ENCODE data around the gene CDC45. TPM values are rescaled to one million over a fixed set of nuclear protein-coding genes. Genes with fewer than 3 reads are reported as not detected.

Gene CDC45
- total RNA-seq, 4 donors from 2014 or later: 3.4 to 16.7 (median 9.1) TPM

GRCh38 chr22:19472233-19472632 lies 7.5 kb upstream of the CDC45 start:
- DNase-seq: no peak
- TF ChIP-seq POLR2A (IDR thresholded peaks at IDR 0.05): no peak
- TF ChIP-seq CTCF (IDR thresholded peaks at IDR 0.05): no peak
- 85 to 93% methylated on average over 7 to 8 of the region's 8 CpGs for WGBS, 2 donors
- no peaks in the 10 kb centered on the region for H3K27me3 ChIP-seq
- peaks cover 31 to 85% (median 45%) of the 10 kb centered on the region in 3 donors for H3K36me3 ChIP-seq
- intact Hi-C loops (cut with DNase I): no loop called here
- no peak overlapping the region for H3K4me3 ChIP-seq
- H3K4me1 ChIP-seq: peaks cover 2 to 35% (median 11%) of the 10 kb centered on the region in 3 donors
- H3K9me3 ChIP-seq: no peaks in the 10 kb centered on the region
- no peak overlapping the region for H3K27ac ChIP-seq

- H3K36me3 ChIP-seq: peaks cover 27 to 71% (median 32%) of the 10 kb centered on the region in 3 donors
- H3K4me3 ChIP-seq: no peak overlapping the region
- peaks cover 13 to 48% (median 20%) of the 10 kb centered on the region in 3 donors for H3K4me1 ChIP-seq
- no peaks in the 10 kb centered on the region for H3K9me3 ChIP-seq
- H3K27me3 ChIP-seq: no peaks in the 10 kb centered on the region
- no peak for DNase-seq
- WGBS, 2 donors: 80% methylated on average over 1 of the region's 3 CpGs; no CpG with 5 or more reads in 1 of the 2 donors
- TF ChIP-seq POLR2A (IDR thresholded peaks at IDR 0.05) (no peak), CTCF (IDR thresholded peaks at IDR 0.05) (no peak)
- H3K27ac ChIP-seq: peak overlapping the region in 1 of 4 donors; percentile 9
- intact Hi-C loops (cut with DNase I): no loop called here
These were observed 6.1 kb upstream of the CDC45 start for GRCh38 chr22:19473578-19473977.

- intact Hi-C loops (cut with DNase I): no loop called here
- peak overlapping the region in 3 of 4 donors; percentile 3 to 49 (median 10) for H3K27ac ChIP-seq
- no peak for DNase-seq
- peaks cover 10 to 47% (median 11%) of the 10 kb centered on the region in 3 donors for H3K36me3 ChIP-seq
- H3K4me3 ChIP-seq: no peak overlapping the region
- TF ChIP-seq CTCF (IDR thresholded peaks at IDR 0.05): no peak
- no peak for TF ChIP-seq POLR2A (IDR thresholded peaks at IDR 0.05)
- H3K4me1 ChIP-seq: peaks cover 18 to 61% (median 26%) of the 10 kb centered on the region in 3 donors
- 56 to 63% methylated on average over 2 to 3 of the region's 3 CpGs for WGBS, 2 donors
- no peaks in the 10 kb centered on the region for H3K9me3 ChIP-seq
- H3K27me3 ChIP-seq: no peaks in the 10 kb centered on the region
These were observed 3.7 kb upstream of the CDC45 start for GRCh38 chr22:19476023-19476422.

GRCh38 chr22:19477321-19478044 lies 2.2 kb upstream of the CDC45 start:
- TF ChIP-seq CTCF (IDR thresholded peaks at IDR 0.05): no peak
- no peak for TF ChIP-seq POLR2A (IDR thresholded peaks at IDR 0.05)
- H3K9me3 ChIP-seq: no peaks in the 10 kb centered on the region
- DNase-seq: no peak
- H3K27ac ChIP-seq: peak overlapping the region in 3 of 4 donors; percentile 96 to 99 (median 97)
- peaks cover 18 to 61% (median 26%) of the 10 kb centered on the region in 3 donors for H3K4me1 ChIP-seq
- intact Hi-C loops (cut with DNase I): no loop called here
- no peaks in the 10 kb centered on the region for H3K27me3 ChIP-seq
- 10 to 13% methylated on average over 5 of the region's 5 CpGs for WGBS, 2 donors
- H3K36me3 ChIP-seq: peaks cover 10 to 32% (median 11%) of the 10 kb centered on the region in 3 donors
- H3K4me3 ChIP-seq: peak overlapping the region; percentile 67 to 95 (median 84)
